Vagina (tissue), 2 donors: ENCODE measurements around the gene C5orf46. TPM values are rescaled to one million over a fixed set of nuclear protein-coding genes. Genes with fewer than 3 reads are reported as not detected.

Experiments
- DNase-seq, 2 donors: peaks; one replicate each; pipeline ENCODE4 v3.0.0-alpha.2; 2017; ENCODE audit errors: extremely low spot score in 2 of 2
- H3K27ac ChIP-seq: fragments of 200-600 bp; sonication (generic); one replicate; pipeline ENCODE4 v1.5.1; 2019
- H3K27me3 ChIP-seq: fragments of 200-600 bp; sonication (generic); one replicate; pipeline ENCODE4 v1.5.1; 2019
- H3K36me3 ChIP-seq, 2 donors: fragments of 200-600 bp; sonication (generic); one replicate each; pipeline ENCODE4 v1.5.1; 2017 to 2019
- H3K4me1 ChIP-seq: fragments of 200-600 bp; sonication (generic); one replicate; pipeline ENCODE4 v1.5.1; 2019
- H3K4me3 ChIP-seq, 2 donors: fragments of 200-600 bp; sonication (generic); 1 replicate in 1 of 2; 2 replicates in 1 of 2; pipeline ENCODE4 v1.5.1; 2016 to 2019
- H3K9me3 ChIP-seq: fragments of 200-600 bp; sonication (generic); one replicate; pipeline ENCODE4 v1.5.1; 2019
- POLR2A ChIP-seq, 2 donors: fragments of 450-650 bp; IDR thresholded peaks; one replicate each; pipeline ENCODE4 v1.6.1; 2017; ENCODE audit warnings: antibody characterized with exemption in 2 of 2, mild to moderate bottlenecking in 2 of 2, moderate library complexity in 2 of 2
- POLR2AphosphoS5 ChIP-seq, 2 donors: sonication (generic); formaldehyde crosslinking; IDR thresholded peaks; one replicate each; pipeline ENCODE4 v1.9.0; 2017; ENCODE audit warnings: antibody characterized with exemption in 2 of 2, mild to moderate bottlenecking in 2 of 2, low read depth in 1 of 2; ENCODE audit not compliant: insufficient read depth in 1 of 2
- intact Hi-C: fragments of 100-400 bp; cut with DNase I; formaldehyde crosslinking; loops from one replicate; pipeline ENCODE4 v1.15.1; 2023
- total RNA-seq: library from RNA; depleted of rRNA; stranded (reverse); fragments of >200 nt; gene quantifications from one replicate; pipeline ENCODE4 v1.2.3, GENCODE V29; 2016
- TF ChIP-seq, protein P1 (sequence below), 3 experiments: fragments of 450-650 bp in 2 of 3; fragments of 200-600 bp in 1 of 3; sonication (generic) in 1 of 3; IDR thresholded peaks; one replicate each; pipeline ENCODE4 v1.5.1; 2017 to 2019; ENCODE audit warnings: antibody characterized with exemption in 3 of 3, mild to moderate bottlenecking in 2 of 3, moderate library complexity in 2 of 3

C5orf46 gene
- total RNA-seq, 1 donor from 2014 or later = not detected

DNA sequence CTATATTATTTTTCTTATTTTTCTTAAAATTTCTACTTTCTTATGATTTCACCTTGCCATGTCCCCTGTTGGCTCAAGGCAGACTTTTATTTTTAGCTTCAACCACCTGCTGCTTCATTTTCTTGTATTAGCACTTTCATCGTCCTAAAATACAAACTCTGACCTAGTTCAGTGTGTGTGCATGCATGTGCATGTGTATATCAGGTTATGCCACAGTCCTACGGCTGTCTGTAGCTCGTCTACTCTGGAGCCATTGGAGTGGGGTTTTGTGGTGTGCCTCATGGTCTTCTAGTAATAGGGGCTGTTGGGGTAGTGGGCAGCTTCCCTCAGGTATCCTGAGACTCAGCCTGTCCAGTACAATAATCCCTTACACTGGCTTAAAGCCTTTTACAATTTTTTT, 61.5 kb downstream of the C5orf46 start:
- Histone ChIP-seq H3K4me1 (no peaks in the 10 kb centered on the region), H3K27me3 (no peaks in the 10 kb centered on the region), H3K27ac (no peak overlapping the region), H3K9me3 (no peaks in the 10 kb centered on the region), H3K4me3 (no peak overlapping the region), H3K36me3 (no peaks in the 10 kb centered on the region)
- TF ChIP-seq, protein P1, sequence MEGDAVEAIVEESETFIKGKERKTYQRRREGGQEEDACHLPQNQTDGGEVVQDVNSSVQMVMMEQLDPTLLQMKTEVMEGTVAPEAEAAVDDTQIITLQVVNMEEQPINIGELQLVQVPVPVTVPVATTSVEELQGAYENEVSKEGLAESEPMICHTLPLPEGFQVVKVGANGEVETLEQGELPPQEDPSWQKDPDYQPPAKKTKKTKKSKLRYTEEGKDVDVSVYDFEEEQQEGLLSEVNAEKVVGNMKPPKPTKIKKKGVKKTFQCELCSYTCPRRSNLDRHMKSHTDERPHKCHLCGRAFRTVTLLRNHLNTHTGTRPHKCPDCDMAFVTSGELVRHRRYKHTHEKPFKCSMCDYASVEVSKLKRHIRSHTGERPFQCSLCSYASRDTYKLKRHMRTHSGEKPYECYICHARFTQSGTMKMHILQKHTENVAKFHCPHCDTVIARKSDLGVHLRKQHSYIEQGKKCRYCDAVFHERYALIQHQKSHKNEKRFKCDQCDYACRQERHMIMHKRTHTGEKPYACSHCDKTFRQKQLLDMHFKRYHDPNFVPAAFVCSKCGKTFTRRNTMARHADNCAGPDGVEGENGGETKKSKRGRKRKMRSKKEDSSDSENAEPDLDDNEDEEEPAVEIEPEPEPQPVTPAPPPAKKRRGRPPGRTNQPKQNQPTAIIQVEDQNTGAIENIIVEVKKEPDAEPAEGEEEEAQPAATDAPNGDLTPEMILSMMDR (IDR thresholded peaks at IDR 0.05) = no peak
- TF ChIP-seq POLR2AphosphoS5 (IDR thresholded peaks at IDR 0.05; ENCODE audit: insufficient read depth in 1 of 2, low read depth in 1 of 2) = no peak
- TF ChIP-seq POLR2A (IDR thresholded peaks at IDR 0.05) = no peak
- intact Hi-C loops = no loop called here
- no peak for DNase-seq

DNA sequence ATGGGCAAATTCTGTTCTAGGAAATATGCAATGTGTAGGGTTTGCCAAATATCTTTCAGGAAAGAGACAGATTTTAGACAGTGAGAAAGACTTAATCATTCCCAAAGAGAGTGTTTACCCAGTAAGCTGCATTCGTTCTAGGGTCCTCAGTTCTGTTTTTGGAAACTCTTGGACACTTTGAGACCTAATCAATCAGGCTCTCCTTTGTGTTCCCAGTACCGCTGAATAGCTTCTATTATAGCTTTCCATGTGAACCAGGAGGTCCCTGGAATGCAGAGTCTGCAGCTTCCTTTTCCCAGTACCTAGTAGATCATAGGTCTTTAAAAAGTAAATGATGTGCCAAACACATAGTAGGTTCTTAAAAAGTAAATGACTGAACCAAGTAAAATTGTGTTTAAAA, 63.5 kb downstream of the C5orf46 start:
- TF ChIP-seq POLR2AphosphoS5 (IDR thresholded peaks at IDR 0.05; ENCODE audit: insufficient read depth in 1 of 2, low read depth in 1 of 2) (no peak), POLR2A (IDR thresholded peaks at IDR 0.05) (no peak)
- TF ChIP-seq, protein P1 (IDR thresholded peaks at IDR 0.05) = no peak
- Histone ChIP-seq H3K9me3 (no peaks in the 10 kb centered on the region), H3K27ac (no peak overlapping the region), H3K4me3 (no peak overlapping the region), H3K4me1 (no peaks in the 10 kb centered on the region), H3K36me3 (no peaks in the 10 kb centered on the region), H3K27me3 (no peaks in the 10 kb centered on the region)
- DNase-seq = no peak
- intact Hi-C loops = no loop called here

Other genes with a start within 250 kb of the C5orf46 start
- 0.49 TPM for gene JAKMIP2, start 123.8 kb downstream of the C5orf46 start, total RNA-seq
- not detected for gene SPINK1, start 74.9 kb downstream of the C5orf46 start, total RNA-seq
- not detected for gene SCGB3A2, start 27.8 kb downstream of the C5orf46 start, total RNA-seq
- 235 TPM for gene SPINK5, start 157.4 kb upstream of the C5orf46 start, total RNA-seq